ENCODE data around the gene SLC6A8.
A peak's percentile ranks its signal among the peaks of the same experiment; 100 is the strongest.
"Not testable (repeated sequence)": the region's sequence is repeated elsewhere in the genome, so short reads cannot be mapped to it uniquely, and the experiment has no call there.

Gene SLC6A8

DNA sequence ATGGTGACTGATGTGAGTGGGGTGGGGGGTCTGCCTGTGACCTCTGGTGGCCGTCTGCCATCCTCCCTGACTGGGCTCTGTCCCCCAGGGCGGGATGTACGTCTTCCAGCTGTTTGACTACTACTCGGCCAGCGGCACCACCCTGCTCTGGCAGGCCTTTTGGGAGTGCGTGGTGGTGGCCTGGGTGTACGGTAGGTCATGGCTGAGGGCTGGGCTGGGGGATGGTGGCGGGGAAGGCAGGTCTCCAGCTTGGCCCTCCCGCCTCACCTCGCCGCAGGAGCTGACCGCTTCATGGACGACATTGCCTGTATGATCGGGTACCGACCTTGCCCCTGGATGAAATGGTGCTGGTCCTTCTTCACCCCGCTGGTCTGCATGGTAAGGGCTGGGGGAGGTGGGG lies 6.5 kb downstream of the SLC6A8 start:
- not testable (repeated sequence) for DNase-seq

DNA sequence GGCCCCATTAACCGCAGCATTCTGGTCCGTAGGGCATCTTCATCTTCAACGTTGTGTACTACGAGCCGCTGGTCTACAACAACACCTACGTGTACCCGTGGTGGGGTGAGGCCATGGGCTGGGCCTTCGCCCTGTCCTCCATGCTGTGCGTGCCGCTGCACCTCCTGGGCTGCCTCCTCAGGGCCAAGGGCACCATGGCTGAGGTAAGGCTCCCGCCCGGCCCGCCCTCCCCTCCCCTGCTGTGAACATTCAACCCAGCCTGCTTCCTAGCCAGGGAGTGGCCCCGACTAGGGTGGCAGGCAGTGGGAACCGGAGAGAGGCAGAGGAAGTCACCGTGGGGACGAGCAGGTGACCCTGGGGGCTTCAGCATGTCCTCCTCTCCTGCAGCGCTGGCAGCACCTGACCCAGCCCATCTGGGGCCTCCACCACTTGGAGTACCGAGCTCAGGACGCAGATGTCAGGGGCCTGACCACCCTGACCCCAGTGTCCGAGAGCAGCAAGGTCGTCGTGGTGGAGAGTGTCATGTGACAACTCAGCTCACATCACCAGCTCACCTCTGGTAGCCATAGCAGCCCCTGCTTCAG lies 7.1 kb downstream of the SLC6A8 start:
- DNase-seq = no peak

DNA sequence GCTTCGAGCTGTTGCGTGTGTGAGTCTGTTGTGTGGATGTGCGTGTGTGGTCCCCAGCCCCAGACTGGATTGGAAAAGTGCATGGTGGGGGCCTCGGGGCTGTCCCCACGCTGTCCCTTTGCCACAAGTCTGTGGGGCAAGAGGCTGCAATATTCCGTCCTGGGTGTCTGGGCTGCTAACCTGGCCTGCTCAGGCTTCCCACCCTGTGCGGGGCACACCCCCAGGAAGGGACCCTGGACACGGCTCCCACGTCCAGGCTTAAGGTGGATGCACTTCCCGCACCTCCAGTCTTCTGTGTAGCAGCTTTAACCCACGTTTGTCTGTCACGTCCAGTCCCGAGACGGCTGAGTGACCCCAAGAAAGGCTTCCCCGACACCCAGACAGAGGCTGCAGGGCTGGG lies 8.4 kb downstream of the SLC6A8 start:
- no peak for DNase-seq

DNA sequence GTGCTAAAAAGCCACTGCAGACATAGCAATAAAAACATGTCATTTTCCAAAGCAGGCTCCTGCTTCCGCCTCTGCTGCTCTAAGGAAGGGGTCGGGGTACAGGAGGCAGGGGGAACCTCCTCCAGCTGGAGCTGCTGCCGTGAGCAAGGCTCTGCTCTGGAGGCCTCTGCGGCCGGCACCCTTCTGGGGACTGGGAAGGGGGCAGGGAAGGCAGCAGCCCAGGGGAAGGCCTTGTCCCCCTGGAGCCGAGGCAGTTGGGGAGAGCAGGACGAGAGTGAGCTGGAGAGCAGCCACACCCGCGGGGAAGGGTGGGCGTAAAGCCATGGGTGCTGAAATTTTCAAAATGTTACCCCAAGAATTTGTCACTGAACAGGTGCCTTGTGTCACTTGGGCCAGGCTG lies 8.8 kb downstream of the SLC6A8 start:
- DNase-seq = not testable (repeated sequence)

DNA sequence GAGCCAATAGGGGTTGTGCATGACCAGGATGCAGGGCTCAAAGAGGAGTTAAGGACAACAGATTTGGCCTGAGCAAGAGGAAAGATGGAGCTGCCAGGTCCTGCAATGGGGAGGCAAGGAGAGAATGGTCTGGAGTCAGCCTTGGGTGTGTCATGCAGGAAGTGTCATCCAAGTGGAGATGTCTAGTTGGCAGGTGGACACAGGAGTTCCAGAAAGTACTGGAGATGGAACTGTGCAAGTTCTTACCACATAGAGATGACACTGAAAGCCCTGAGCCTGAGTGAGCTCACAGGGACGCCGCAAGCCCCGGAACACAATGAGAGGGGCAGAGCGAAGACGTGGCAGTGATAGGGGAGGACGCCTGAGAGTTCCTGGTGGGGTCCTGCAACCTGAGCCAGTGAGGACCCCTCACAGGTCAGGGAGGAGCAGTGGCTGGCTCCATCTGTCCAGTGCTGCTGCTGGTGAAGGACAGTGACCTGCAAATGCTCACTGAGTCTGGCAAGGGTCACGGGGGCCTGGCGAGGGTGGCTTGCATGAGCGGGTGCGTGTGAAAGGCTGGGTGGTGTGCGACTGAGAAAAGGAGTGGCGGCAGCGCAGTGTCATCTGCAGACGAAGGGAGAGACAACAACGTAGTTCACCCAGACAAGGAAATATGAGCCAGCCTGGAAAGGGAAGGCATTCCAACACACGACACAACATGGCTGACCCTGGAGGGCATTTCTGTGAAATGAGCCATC lies 9.4 kb downstream of the SLC6A8 start:
- not testable (repeated sequence) for DNase-seq

DNA sequence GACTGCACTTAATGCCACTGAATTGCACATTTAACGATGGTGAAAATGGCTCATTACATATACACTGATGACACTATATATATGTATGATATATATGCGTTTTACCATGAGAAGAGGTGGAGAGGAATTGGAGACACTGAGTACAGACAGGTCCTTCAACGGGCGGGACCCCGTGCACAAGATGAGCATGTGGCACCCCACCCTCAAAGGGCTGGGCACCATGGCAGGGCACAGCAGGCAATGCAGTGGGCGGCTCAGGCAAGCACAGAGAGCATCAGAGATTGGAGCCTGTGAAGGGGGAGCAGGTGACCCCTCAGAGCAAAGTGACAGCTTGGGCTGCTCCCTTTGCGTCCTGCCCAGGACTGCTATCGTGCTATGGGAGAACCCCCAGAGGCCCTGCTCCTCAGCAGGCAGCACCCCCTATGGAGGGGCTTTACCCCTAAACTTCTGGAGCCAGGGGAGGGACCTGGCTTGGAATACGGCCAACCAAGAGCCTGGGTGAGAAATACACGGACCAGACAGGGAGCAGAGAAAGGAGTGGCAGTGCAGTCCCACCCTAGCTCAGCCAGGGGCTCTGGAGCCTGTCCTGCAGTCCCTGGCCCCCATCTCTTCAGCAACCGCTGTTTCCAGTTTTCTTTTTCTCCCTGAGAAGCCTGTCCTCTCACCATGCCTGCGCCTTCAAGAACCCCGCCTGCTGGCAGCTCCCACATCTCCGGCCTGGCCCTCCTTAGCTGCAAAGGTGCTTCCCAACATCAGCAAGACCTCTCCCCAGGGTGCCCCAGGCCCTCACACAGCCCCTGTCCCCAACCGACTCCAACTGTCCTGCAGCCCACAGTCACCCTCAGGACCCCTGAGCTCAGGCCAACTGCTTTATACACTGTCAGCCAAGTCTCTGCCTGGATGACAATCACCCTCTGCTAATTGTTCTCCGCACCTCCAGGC lies 10.5 kb downstream of the SLC6A8 start:
- DNase-seq = no peak

DNA sequence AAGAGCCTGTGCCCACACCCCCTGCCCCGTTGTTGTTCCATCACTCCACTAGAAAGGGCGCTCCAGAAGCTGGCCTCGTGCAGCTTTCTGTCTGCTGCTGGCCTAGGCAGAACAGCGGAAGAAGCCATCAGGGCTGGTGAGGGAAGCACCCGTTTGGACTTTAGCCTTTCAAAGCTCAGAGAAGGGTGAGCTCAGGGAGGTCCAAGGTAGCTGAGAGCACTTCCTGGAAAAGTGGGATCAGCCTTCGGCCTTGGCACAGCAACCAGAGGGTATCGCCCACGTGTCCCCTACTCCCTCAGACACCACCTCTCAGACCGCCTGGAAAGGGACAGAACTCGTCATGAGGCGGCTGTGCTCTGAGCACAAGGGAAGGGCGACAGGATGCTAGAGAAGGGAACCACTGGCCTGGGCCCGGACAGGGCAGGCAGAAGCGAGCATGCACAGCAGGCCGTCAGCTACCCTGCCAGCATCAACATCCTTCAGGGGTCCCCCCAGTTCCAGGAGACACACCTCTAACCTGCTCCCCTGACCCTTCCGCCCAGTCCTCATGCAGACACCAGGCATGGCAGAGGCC lies 11.6 kb downstream of the SLC6A8 start:
- not testable (repeated sequence) for DNase-seq

DNA sequence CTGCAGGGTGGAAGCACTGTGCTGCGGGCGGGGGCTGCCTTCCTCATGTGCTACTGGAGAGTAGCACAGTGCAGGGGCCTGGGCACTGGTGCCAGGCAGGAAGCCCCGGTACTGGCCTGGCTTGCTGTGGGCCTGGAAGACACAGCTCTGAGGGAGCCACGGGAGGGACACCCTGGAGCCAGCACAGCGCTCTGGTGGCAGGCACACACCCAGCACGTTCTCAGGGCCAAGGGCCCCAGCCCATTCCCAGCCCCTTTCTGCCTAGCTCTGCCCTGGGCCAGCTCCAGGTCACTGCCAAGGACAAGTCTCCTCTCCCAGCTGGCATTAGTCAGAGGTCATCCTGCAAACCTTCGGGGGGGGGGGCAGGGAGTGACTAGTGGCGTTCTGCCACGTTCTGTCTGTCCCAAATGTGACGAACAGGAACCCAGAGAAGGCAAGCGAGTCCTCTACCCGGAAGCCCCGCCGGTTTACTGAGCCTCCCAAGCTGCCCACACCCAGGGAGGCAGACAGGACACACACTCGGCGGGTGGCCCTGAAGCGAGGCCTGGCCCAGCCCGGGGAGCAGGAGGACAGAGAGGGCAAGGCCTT lies 12.2 kb downstream of the SLC6A8 start:
- not testable (repeated sequence) for DNase-seq

DNA sequence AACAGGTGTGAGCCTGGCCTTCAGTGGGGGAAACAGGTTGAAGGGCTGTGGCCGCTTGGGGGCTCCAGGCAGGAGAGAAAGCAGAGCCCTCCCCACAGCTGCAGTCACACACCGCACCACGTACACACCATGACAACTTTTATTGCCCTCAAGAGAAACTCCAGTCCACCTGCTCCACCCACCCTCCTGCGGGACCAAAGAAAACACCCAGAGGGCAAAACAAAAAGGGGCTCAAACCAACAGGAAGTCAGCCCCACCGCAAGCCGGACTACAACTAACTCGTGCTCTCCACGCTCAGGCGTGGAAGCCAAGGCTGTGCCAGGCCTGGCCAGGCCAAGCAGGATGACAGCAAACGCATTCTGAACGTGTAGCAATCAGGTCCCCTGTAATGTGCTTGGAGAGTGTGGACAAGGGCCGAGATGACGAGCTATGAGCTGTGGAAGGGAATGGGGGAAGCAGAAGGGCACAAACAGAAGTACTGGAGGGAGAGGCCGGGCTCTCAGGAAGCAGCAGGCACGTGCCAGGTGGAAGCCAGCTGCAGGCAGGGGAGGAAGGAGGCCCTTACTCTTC lies 12.7 kb downstream of the SLC6A8 start:
- no peak for DNase-seq

DNA sequence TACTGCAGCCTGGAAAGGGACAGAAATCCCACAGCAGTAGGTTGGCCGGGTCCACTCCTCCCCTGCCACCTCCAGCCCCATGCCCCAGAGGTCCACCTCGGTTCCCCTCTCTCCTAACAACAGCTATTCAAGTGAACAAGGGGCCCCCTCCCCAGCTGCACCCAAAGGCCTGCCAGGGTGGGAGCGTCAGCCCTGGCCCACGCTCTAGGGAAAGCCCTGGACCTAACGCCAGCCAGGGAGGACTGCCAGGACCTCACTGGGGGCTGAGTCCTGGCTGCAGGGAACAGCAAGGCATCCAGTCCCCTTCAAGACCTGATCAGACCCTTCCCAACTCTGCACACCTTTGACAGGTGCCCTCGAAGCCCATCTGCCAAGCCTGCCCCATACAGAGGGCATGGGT lies 13.2 kb downstream of the SLC6A8 start:
- DNase-seq = no peak

DNA sequence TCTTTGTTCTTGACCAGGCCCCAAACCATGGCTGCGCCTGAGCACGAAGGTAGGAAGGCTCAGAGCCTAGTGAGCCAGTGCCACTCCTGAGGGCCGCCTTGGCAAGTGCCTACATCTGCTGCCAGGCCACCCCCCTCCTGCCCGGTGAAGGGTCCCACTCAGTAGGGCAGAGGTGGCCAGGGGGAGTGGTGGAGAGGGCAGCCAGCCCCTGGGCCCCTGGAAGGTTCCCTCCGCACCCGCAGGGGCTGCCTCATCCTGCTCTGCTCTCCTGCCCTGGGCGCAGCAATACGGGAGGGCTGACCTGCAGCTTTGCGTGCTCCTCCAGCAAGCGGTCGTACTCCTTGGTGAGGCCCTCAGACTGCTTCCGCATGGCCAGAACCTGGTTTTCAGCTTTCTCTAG lies 14.0 kb downstream of the SLC6A8 start:
- DNase-seq = no peak

DNA sequence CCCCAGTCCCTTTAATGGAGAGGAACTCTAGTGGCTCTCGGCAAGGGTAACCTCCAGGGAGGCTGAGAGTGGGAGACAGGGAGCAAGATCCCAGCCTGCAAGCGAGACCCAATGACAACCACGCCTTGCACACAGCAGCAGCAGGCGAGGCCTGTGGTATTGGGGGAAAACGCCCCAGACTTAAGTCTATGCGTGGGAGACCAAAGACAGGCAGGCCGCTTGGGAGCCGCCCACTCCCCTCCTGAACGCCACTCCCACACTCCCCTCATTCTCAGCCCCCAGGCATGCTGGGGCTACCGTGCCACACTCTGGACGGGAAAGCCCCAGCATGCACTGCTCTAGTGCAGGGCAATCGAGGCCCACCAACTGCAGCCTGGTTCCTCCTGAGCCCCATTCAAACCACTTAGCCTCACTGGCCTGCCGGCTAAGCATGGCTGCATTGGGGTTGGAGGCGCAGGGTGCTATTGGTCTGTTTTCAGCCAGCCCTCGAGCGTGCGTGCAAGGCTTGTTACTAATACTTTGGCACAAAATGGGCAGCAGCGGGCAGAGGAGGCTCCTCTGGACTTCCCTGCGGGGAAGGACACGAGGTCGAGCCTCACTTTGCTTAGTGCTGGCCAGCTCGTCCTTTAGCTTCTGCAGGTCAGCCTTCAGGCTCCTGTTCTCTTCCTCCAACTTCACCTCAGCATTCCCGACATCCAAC lies 14.8 kb downstream of the SLC6A8 start:
- DNase-seq = no peak

DNA sequence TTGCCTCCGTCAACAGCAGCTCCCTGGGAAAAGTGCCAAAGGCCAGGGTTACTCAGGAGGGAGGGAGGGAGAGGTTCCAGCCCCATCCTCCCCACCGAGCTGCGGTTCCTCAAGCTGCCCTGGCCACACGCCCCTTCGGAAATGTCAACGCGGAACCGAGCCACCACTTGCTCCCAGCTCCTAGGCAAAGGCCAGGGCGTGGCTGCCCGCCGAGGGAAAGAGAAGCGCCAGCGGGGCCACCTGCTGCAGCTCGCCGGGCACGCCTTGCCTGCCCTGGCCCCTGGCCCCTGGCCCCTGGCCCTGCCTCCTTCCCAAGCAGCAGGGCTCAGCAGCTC lies 15.3 kb downstream of the SLC6A8 start:
- no peak for DNase-seq

DNA sequence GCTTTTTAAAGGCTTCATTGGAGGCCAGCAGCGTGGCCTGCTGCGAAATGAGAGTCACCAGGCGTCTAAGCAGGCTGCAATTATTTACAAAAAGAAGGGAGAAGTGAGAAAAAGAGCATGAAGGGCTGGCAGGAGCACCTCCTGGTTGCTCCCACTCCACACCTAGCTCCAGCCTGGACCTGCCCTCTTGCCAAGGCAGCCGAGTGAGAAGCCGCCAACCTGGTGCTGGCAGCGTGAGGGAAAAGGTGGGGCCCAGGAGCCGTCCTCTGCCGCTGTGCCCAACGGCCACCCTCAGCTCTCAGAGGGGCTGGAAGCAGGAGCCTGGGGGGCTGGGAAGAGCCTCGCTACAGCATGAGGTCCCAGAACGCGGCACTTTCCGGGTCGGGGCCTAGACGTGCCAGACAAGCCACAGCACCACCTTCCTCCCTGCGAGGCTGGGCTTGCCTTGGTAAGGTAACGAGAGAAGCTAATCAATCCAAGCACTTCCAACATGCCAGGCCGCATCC lies 16.3 kb downstream of the SLC6A8 start:
- DNase-seq = no peak

DNA sequence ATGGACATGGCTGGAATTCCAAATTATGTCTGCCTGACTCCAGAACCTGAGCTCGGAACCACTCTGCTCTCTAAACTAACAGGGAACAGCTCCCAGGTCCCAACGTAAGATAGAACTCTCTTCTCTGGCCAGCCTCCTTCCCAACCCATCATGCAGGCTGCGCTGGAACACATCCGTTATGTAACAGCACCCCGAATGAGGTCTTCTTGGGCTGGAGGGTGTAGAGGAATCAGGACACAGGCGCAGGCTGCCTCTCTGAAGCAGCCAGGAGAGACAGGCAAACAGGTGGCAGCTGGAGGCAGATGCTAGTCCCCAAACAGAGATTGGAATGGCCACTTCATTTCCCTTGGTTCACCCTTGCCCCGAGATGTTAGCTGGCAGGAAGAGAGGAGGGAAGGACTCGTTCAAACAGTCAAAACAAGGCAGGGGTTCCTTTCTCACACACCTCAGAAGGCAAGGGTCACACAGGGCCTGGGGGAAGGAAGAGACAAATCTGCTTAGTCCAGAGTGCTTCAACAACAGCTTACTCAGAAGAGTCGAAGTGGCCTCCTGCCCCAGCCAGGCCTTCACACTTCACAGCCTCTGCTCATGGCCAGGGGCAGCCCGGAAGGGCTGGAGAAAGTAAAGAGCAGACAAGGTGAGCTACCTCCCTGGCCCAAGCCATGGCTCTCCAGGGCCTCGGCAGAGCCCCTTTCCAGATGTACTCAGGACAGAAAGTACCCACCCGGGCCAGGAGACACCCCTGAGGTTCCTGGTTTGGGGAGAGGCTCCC lies 17.1 kb downstream of the SLC6A8 start:
- DNase-seq = not testable (repeated sequence)

DNA sequence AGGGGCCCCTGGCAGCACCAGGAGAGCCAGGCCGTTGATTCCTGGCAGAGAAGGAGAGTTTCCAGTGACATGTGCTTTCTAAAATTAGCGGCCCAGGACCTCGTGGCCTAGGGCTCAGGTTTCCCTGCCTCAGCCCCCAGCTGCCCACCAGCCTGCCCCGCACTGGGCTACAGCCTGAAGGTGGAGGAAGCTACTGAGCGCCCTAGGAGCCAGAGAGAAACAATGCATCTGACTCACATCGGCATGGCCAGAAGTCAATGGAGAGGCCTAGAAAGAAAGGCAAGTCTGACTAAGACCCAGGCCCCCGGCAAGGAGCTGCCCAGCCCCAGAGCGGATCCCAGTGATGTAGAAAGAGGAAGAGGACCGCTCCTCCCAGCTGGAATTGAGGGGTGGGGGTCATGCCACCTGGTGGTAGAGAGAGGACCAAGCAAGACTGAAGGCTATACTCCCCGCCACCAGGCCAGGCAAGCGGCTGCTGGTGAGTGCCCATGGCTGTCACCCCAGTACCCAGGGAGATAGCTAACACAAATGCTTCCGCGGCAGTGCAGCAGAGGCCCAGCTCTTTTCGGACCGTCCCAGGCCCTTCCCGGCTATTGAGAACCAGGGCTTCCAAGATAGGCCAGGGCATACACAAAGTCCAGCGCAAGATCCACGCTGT lies 17.8 kb downstream of the SLC6A8 start:
- not testable (repeated sequence) for DNase-seq

DNA sequence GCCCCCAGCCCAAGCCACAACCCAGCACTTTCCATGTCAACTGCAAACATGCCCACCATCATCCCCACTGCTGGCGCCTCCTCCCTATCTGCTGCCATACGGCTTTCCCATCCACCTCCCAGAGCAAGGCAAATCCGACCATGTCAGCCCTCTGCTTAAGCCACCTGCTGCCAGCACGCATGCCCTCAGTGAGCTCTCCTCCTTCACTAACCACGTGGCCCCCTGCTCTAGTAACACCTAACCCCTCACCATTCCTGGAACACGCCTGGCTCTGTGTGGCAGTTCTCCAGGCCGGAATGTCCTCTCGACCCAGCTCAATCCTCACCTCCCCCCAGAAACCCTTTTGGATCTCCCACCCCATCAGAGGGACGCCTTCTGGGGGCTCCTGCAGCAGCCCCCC lies 19.1 kb downstream of the SLC6A8 start:
- DNase-seq = no peak

DNA sequence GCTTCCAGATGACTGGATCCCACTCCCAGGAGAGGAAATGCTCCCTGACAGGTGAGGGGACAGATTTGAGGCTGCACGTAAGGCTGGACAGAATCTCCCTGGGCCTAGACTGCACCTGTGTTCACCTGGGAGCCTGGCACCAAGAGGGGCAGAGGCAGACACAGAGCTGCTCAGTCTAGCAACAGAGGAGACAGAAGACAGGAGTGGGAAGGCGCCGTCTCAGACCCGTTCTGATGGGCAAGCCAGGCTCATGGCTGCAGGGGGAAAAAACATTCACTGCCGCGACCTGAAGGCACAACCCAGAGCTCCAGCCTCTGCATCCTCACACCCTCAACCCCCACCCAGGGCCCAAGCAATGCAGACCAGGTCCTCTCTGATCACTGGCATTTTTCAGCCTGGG lies 19.7 kb downstream of the SLC6A8 start:
- no peak for DNase-seq

DNA sequence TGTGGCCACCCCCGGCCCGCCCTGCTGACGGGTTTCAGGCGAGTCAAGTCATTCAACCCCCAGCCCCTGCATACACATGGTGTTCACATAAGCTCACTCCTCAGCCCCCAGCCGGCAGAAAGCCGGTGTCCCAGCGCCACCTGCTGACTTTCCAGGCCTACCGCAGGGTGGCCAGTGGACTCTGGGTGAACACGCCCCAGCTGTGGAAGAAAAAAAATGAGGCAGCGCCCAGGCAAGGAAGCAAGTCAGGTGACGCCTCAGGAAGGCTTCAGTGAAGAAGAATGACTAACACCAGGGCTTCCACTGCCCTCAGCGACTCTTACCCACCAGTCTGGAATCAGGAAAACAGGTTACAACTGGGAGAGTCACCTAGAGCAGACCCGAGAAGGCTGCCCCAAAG lies 20.7 kb downstream of the SLC6A8 start:
- peak in 2 of 4 experiments; percentile 11 to 14 for DNase-seq

Data from activated naive CD4-positive, alpha-beta T cell (primary cell).